ENCODE measurements around the gene COX6B2. TPM values are rescaled to one million over a fixed set of nuclear protein-coding genes. Genes with fewer than 3 reads are reported as not detected.
"Not testable (repeated sequence)": the region's sequence is repeated elsewhere in the genome, so short reads cannot be mapped to it uniquely, and the experiment has no call there.

The COX6B2 gene
- total and polyA plus RNA-seq, 2 of the 13 experiments (the other 11 are each of a cell fraction or from before 2014, with no cell fraction given): 0.21 TPM; not detected in 1

DNA sequence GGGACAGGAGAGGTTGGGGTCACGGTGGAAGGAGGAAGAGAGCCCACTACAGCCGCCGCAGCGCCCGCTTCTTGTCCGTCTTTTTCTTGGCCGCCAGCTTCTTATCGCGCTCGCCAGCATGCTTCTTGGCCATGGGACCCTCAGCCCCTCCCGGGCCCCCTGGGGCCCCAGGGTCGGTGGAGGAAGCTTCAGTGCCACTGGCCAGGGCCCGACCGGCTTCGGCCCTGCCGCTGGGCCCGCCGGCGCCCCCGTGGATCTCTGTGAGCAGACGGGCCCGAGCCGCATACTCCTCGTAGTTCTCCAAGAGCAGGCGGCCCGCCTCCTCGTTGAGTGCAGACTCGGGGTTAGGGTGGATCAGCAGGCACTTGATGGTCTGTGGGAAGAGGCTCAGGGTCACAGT is 46.9 kb upstream of the COX6B2 start:
- peaks cover 9 to 26% of the 10 kb centered on the region in 2 experiments; a peak in 4 of 5 replicates for H3K36me3 ChIP-seq (replicated peaks in 1 of 2; ENCODE audit: control insufficient read depth in 1 of 2, insufficient read depth in 2 of 2, low read length in 2 of 2)
- H3K9ac ChIP-seq (ENCODE audit: insufficient read depth, low read depth, low read length); DNase-seq (ENCODE audit: low spot score); CTCF ChIA-PET (ENCODE audit: low intra/inter-chr PET ratio, low total read pairs); H3K4me3 ChIP-seq (replicated peaks in 1 of 3; ENCODE audit: insufficient read depth in 1 of 3, low read depth in 2 of 3, low read length in 3 of 3); ATAC-seq; H2AFZ ChIP-seq (ENCODE audit: low read length); H3K27ac ChIP-seq (ENCODE audit: extremely low read length, insufficient read depth, low read length); POLR2A ChIA-PET; FAIRE-seq; BruUV-seq (replicated peaks); H3K27me3 ChIP-seq (ENCODE audit: control insufficient read depth in 1 of 2, insufficient read depth in 2 of 2, low read length in 2 of 2); intact Hi-C loops (cut with micrococcal nuclease; ENCODE audit: unreplicated experiment); in situ Hi-C loops (cut with HindIII; ENCODE audit: extremely low pct_ligation_motif_present, low pct_unique_long_range_greater_than_20kb); H4K20me1 ChIP-seq (ENCODE audit: insufficient read depth, low read length); H3K9me3 ChIP-seq (ENCODE audit: low read length); H3K4me2 ChIP-seq (ENCODE audit: low read depth, low read length): not testable (repeated sequence)
- WGBS (ENCODE audit: low lambda C conversion rate): 96% methylated on average over 14 of the region's 28 CpGs
- H3K79me2 ChIP-seq (ENCODE audit: insufficient read depth, low read length): peaks cover 10% of the 10 kb centered on the region
- TF ChIP-seq RBFOX2 (IDR thresholded peaks at IDR 0.05; ENCODE audit: low read depth, low read length): 0 out of 2 replicates have a peak, but pooled peaks have one; percentile 43
- peak; percentile 39 for TF ChIP-seq AGO2 (optimal IDR thresholded peaks at IDR 0.05; ENCODE audit: low read depth, low read length)
- peaks cover 11% of the 10 kb centered on the region for H3K4me1 ChIP-seq (ENCODE audit: insufficient read depth, low read length)

DNA sequence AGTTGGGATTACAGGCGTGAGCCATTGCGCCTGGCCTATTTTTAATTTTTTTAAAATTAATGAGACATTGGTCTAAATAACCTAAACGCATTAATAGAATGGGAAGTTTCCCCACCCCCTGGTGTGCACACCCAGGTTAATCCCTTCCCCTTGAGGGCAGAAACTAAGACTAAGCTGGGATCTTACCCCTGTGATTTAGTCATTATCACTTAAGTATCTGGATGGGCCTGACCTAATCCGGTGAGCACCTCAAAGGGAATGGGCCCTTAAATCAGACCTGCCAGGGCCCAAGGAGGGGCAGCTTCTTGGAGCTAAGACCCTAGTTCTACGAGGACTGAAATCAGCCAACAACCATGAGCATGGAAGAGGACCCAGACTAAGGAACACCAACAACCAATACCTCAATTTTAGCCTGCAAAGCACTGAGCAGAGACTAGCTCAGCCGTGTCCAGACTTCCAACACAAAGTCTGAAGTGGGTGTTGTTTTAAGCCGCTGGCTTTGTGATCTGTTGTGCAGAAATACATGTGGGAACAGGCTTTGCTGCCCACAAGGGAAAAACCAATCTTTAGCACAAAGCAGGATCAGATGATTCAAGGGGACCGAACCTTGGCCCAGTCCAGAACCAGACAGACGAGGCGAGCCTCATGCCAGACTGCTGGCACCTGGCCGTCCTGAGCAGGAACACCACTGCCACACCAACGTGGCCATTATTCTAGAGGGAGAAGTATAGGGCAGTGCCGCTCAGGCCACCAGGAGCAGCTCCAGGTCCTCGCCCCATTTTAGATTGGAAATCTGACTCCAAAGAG is 46.0 kb upstream of the COX6B2 start:
- intact Hi-C loops (cut with micrococcal nuclease; ENCODE audit: unreplicated experiment): no loop called here
- no peak overlapping the region for H3K4me3 ChIP-seq (replicated peaks in 1 of 3; ENCODE audit: insufficient read depth in 1 of 3, low read depth in 2 of 3, low read length in 3 of 3)
- no peak overlapping the region for H2AFZ ChIP-seq (ENCODE audit: low read length)
- H3K79me2 ChIP-seq (ENCODE audit: insufficient read depth, low read length): peaks cover 1% of the 10 kb centered on the region
- H3K27me3 ChIP-seq (ENCODE audit: control insufficient read depth in 1 of 2, insufficient read depth in 2 of 2, low read length in 2 of 2): no peaks in the 10 kb centered on the region
- ATAC-seq: no peak
- no peaks in the 10 kb centered on the region for H4K20me1 ChIP-seq (ENCODE audit: insufficient read depth, low read length)
- no peak overlapping the region for H3K27ac ChIP-seq (ENCODE audit: extremely low read length, insufficient read depth, low read length)
- in situ Hi-C loops (cut with HindIII; ENCODE audit: extremely low pct_ligation_motif_present, low pct_unique_long_range_greater_than_20kb): no loop called here
- H3K9me3 ChIP-seq (ENCODE audit: low read length): no peaks in the 10 kb centered on the region
- peaks cover 2% of the 10 kb centered on the region for H3K4me1 ChIP-seq (ENCODE audit: insufficient read depth, low read length)
- no peak for DNase-seq (ENCODE audit: low spot score)
- 97% methylated on average over 11 of the region's 14 CpGs for WGBS (ENCODE audit: low lambda C conversion rate)
- ChIA-PET POLR2A (interaction anchor here (0.7 to 1.4 kb wide), 3 partner anchors 12 to 67 kb away, joined by 3 read pairs; partner anchors contain the start of gene KMT5C), CTCF (ENCODE audit: low intra/inter-chr PET ratio, low total read pairs) (no interaction called here)
- FAIRE-seq: no peak
- no peak overlapping the region for H3K9ac ChIP-seq (ENCODE audit: insufficient read depth, low read depth, low read length)
- peaks cover 6 to 24% of the 10 kb centered on the region in 2 experiments; a peak in 4 of 5 replicates for H3K36me3 ChIP-seq (replicated peaks in 1 of 2; ENCODE audit: control insufficient read depth in 1 of 2, insufficient read depth in 2 of 2, low read length in 2 of 2)
- no TSS peak for BruUV-seq (replicated peaks)
- no peak overlapping the region for H3K4me2 ChIP-seq (ENCODE audit: low read depth, low read length)
- no peak for TF ChIP-seq ZNF549 (CRISPR knock-in tag; IDR thresholded peaks at IDR 0.05)
- no peak for TF ChIP-seq ZNF367 (CRISPR knock-in tag; IDR thresholded peaks at IDR 0.05; ENCODE audit: borderline replicate concordance)
- TF ChIP-seq ZFP37 (CRISPR knock-in tag; IDR thresholded peaks at IDR 0.05; ENCODE audit: borderline replicate concordance): no peak
- TF ChIP-seq, protein P1, sequence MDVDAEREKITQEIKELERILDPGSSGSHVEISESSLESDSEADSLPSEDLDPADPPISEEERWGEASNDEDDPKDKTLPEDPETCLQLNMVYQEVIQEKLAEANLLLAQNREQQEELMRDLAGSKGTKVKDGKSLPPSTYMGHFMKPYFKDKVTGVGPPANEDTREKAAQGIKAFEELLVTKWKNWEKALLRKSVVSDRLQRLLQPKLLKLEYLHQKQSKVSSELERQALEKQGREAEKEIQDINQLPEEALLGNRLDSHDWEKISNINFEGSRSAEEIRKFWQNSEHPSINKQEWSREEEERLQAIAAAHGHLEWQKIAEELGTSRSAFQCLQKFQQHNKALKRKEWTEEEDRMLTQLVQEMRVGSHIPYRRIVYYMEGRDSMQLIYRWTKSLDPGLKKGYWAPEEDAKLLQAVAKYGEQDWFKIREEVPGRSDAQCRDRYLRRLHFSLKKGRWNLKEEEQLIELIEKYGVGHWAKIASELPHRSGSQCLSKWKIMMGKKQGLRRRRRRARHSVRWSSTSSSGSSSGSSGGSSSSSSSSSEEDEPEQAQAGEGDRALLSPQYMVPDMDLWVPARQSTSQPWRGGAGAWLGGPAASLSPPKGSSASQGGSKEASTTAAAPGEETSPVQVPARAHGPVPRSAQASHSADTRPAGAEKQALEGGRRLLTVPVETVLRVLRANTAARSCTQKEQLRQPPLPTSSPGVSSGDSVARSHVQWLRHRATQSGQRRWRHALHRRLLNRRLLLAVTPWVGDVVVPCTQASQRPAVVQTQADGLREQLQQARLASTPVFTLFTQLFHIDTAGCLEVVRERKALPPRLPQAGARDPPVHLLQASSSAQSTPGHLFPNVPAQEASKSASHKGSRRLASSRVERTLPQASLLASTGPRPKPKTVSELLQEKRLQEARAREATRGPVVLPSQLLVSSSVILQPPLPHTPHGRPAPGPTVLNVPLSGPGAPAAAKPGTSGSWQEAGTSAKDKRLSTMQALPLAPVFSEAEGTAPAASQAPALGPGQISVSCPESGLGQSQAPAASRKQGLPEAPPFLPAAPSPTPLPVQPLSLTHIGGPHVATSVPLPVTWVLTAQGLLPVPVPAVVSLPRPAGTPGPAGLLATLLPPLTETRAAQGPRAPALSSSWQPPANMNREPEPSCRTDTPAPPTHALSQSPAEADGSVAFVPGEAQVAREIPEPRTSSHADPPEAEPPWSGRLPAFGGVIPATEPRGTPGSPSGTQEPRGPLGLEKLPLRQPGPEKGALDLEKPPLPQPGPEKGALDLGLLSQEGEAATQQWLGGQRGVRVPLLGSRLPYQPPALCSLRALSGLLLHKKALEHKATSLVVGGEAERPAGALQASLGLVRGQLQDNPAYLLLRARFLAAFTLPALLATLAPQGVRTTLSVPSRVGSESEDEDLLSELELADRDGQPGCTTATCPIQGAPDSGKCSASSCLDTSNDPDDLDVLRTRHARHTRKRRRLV (CRISPR knock-in tag; IDR thresholded peaks at IDR 0.05): no peak
- no peak for TF ChIP-seq ZNF768 (CRISPR knock-in tag; IDR thresholded peaks at IDR 0.05)
- TF ChIP-seq, protein P2, sequence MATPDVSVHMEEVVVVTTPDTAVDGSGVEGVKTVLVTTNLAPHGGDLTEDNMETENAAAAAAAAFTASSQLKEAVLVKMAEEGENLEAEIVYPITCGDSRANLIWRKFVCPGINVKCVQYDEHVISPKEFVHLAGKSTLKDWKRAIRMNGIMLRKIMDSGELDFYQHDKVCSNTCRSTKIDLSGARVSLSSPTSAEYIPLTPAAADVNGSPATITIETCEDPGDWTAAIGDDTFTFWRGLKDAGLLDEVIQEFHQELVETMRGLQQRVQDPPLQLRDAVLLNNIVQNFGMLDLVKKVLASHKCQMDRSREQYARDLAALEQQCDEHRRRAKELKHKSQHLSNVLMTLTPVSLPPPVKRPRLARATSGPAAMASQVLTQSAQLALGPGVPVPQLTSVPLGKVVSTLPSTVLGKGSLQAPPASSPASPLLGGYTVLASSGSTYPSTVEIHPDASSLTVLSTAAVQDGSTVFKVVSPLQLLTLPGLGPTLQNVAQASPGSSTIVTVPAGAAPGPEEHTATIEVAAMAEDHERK (CRISPR knock-in tag; IDR thresholded peaks at IDR 0.05; ENCODE audit: low read depth): no peak
- TF ChIP-seq, protein P3, sequence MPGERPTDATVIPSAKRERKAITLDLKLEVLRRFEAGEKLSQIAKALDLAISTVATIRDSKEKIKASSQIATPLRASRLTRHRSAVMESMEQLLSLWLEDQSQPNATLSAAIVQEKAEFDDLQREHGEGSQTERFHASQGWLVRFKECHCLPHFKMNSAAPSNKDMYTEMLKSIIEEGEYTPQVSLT (CRISPR knock-in tag; IDR thresholded peaks at IDR 0.05; ENCODE audit: borderline replicate concordance, low read depth): no peak
- TF ChIP-seq ZNF562 (CRISPR knock-in tag; IDR thresholded peaks at IDR 0.05; ENCODE audit: borderline replicate concordance): no peak

All from HepG2 (cell line).